H1 (cell line): ENCODE results near the gene ETS1. TPM values are rescaled to one million over a fixed set of nuclear protein-coding genes. Genes with fewer than 3 reads are reported as not detected.

Experiments used
- CTCF ChIA-PET: fragments of 300-600 bp; sonication (Branson Sonifier 250); formaldehyde crosslinking; loops from one replicate; lab custom pipeline; 2021; ENCODE audit not compliant: partially characterized antibody; lab: Charles Lee
- POLR2A ChIA-PET: fragments of 300-600 bp; sonication (Branson Sonifier 250); formaldehyde crosslinking; loops from one replicate; lab custom pipeline; 2021; ENCODE audit warnings: inconsistent platforms; ENCODE audit not compliant: partially characterized antibody; lab: Charles Lee
- DNase-seq, 2 experiments: peaks; one replicate each; pipeline versions ENCODE4 v3.0.0 to v3.0.0-alpha.2; 2010 to 2022; ENCODE audit warnings: low spot score in 2 of 2, low read depth in 1 of 2, mixed read lengths in 1 of 2
- FAIRE-seq: peaks from 2 replicates; lab custom pipeline; 2011; peaks lifted over from hg19 to GRCh38; lab: Jason Lieb, UNC
- H2AFZ ChIP-seq: 2 replicates; pipeline ENCODE4 v1.8.1; 2012; ENCODE audit warnings: low read length, inconsistent platforms
- H2AK5ac ChIP-seq: 2 replicates; pipeline ENCODE4 v1.6.1; 2013; ENCODE audit warnings: low read depth, low read length
- H2BK120ac ChIP-seq: replicated peaks from 2 replicates; pipeline ENCODE3; 2013; ENCODE audit warnings: low read depth, low read length, inconsistent platforms
- H2BK12ac ChIP-seq: 2 replicates; pipeline ENCODE4 v1.6.1; 2013; ENCODE audit warnings: low read depth, low read length
- H2BK15ac ChIP-seq: 2 replicates; pipeline ENCODE4 v1.6.1; 2013; ENCODE audit warnings: low read length
- H2BK20ac ChIP-seq: 2 replicates; pipeline ENCODE4 v1.6.1; 2013; ENCODE audit warnings: low read length
- H2BK5ac ChIP-seq: 2 replicates; pipeline ENCODE4 v1.6.1; 2013; ENCODE audit warnings: low read depth, low read length
- H3K14ac ChIP-seq: 2 replicates; pipeline ENCODE4 v1.6.1; 2013; ENCODE audit warnings: inconsistent platforms; ENCODE audit not compliant: insufficient read length
- H3K18ac ChIP-seq: 2 replicates; pipeline ENCODE4 v1.6.1; 2013; ENCODE audit warnings: low read length; ENCODE audit errors: extremely low read depth
- H3K23ac ChIP-seq: 2 replicates; pipeline ENCODE4 v1.6.1; 2013; ENCODE audit warnings: inconsistent platforms; ENCODE audit not compliant: insufficient read length
- H3K23me2 ChIP-seq: 2 replicates; pipeline ENCODE4 v1.6.1; 2013; ENCODE audit warnings: low read depth, low read length
- H3K27ac ChIP-seq: 2 replicates; pipeline ENCODE4 v1.6.1; 2011; ENCODE audit warnings: low read depth, low read length, inconsistent platforms
- H3K27me3 ChIP-seq, 4 experiments: replicated peaks in 1 of 4; 1 replicate in 1 of 4; 2 replicates in 3 of 4; pipeline versions ENCODE4 v1.6.1 to v1.8.1; 2011 to 2013; ENCODE audit warnings: low read length in 3 of 4, mild to moderate bottlenecking in 3 of 4, inconsistent platforms in 2 of 4, mixed read lengths in 2 of 4, moderate library complexity in 1 of 4; ENCODE audit not compliant: control insufficient read depth in 3 of 4, insufficient read depth in 3 of 4; ENCODE audit errors: extremely low read depth in 1 of 4
- H3K36me3 ChIP-seq, 4 experiments: 2 replicates each; pipeline versions ENCODE4 v1.6.1 to v1.8.1; 2011 to 2013; ENCODE audit warnings: mild to moderate bottlenecking in 4 of 4, low read length in 3 of 4, moderate library complexity in 2 of 4, control low read depth in 1 of 4, inconsistent platforms in 1 of 4; ENCODE audit not compliant: insufficient read depth in 4 of 4, control insufficient read depth in 2 of 4
- H3K4ac ChIP-seq: replicated peaks from 2 replicates; pipeline ENCODE3; 2013; ENCODE audit warnings: low read length, low read depth, mixed read lengths, inconsistent platforms; ENCODE audit not compliant: insufficient read length
- H3K4me1 ChIP-seq, 4 experiments: replicated peaks in 1 of 4; 1 replicate in 1 of 4; 2 replicates in 3 of 4; pipeline versions ENCODE4 v1.6.1 to v1.8.1; 2011 to 2013; ENCODE audit warnings: low read length in 3 of 4, inconsistent platforms in 2 of 4, mixed read lengths in 1 of 4; ENCODE audit not compliant: insufficient read depth in 4 of 4, control insufficient read depth in 3 of 4
- H3K4me2 ChIP-seq, 2 experiments: 2 replicates each; pipeline versions ENCODE4 v1.6.1 to v1.8.1; 2011 to 2013; ENCODE audit warnings: low read depth in 2 of 2, low read length in 2 of 2, control low read depth in 1 of 2, inconsistent platforms in 1 of 2, mild to moderate bottlenecking in 1 of 2; ENCODE audit not compliant: insufficient read depth in 1 of 2
- H3K4me3 ChIP-seq, 4 experiments: fragments of 200-600, 300-600 bp in 1 of 4; sonication (generic), shearing (Covaris generic), sonication (Bioruptor Twin) in 1 of 4; 2 replicates each; pipeline versions ENCODE4 v1.5.1 to v1.8.1; 2011 to 2016; ENCODE audit warnings: low read length in 4 of 4, low read depth in 3 of 4, control low read depth in 2 of 4, inconsistent platforms in 2 of 4, mild to moderate bottlenecking in 2 of 4, mixed read lengths in 1 of 4, moderate library complexity in 1 of 4; ENCODE audit not compliant: insufficient read depth in 2 of 4; ENCODE audit errors: extremely low read depth in 1 of 4
- H3K56ac ChIP-seq: replicated peaks from 2 replicates; pipeline ENCODE3; 2013; ENCODE audit warnings: low read depth, mild to moderate bottlenecking, mixed read lengths, low read length, inconsistent platforms; ENCODE audit not compliant: insufficient read length
- H3K79me1 ChIP-seq: 2 replicates; pipeline ENCODE4 v1.6.1; 2013; ENCODE audit warnings: low read depth, low read length, control low read depth
- H3K79me2 ChIP-seq, 2 experiments: 2 replicates each; pipeline versions ENCODE4 v1.6.1 to v1.8.1; 2012 to 2013; ENCODE audit warnings: low read length in 2 of 2, mild to moderate bottlenecking in 2 of 2, inconsistent platforms in 1 of 2; ENCODE audit not compliant: insufficient read depth in 2 of 2, control insufficient read depth in 1 of 2
- H3K9ac ChIP-seq, 4 experiments: replicated peaks in 1 of 4; 1 replicate in 1 of 4; 2 replicates in 3 of 4; pipeline versions ENCODE4 v1.6.1 to v1.8.1; 2011 to 2013; ENCODE audit warnings: low read depth in 3 of 4, low read length in 3 of 4, control low read depth in 2 of 4, mild to moderate bottlenecking in 2 of 4, moderate library complexity in 2 of 4, inconsistent platforms in 1 of 4; ENCODE audit errors: extremely low read depth in 1 of 4
- H3K9me3 ChIP-seq, 2 experiments: 2 replicates each; pipeline versions ENCODE4 v1.6.1 to v1.8.1; 2012 to 2013; ENCODE audit warnings: mild to moderate bottlenecking in 2 of 2, moderate library complexity in 2 of 2, control low read depth in 1 of 2, inconsistent platforms in 1 of 2, low read depth in 1 of 2, low read length in 1 of 2, mixed read lengths in 1 of 2; ENCODE audit not compliant: insufficient read depth in 2 of 2
- H4K20me1 ChIP-seq, 2 experiments: replicated peaks in 1 of 2; 2 replicates each; pipeline versions ENCODE3 to v1.8.1; 2011 to 2013; ENCODE audit warnings: inconsistent platforms in 2 of 2, low read length in 2 of 2, mild to moderate bottlenecking in 1 of 2; ENCODE audit not compliant: insufficient read depth in 2 of 2, control insufficient read depth in 1 of 2
- H4K5ac ChIP-seq: 2 replicates; pipeline ENCODE4 v1.6.1; 2013; ENCODE audit warnings: low read length, low read depth, mixed read lengths, inconsistent platforms; ENCODE audit not compliant: insufficient read length
- H4K8ac ChIP-seq: 2 replicates; pipeline ENCODE4 v1.8.0; 2013; ENCODE audit warnings: mild to moderate bottlenecking, moderate library complexity, low read length, inconsistent platforms; ENCODE audit not compliant: insufficient read depth; ENCODE audit errors: extremely low read depth
- H4K91ac ChIP-seq: replicated peaks from 2 replicates; pipeline ENCODE3; 2013; ENCODE audit warnings: low read length, mixed read lengths, inconsistent platforms; ENCODE audit not compliant: insufficient read length
- CREB1 ChIP-seq: IDR thresholded peaks from 2 replicates; pipeline ENCODE4 v1.6.1; 2012; ENCODE audit warnings: inconsistent platforms
- GABPA ChIP-seq: IDR thresholded peaks from 2 replicates; pipeline ENCODE4 v1.6.1; 2011; ENCODE audit warnings: mild to moderate bottlenecking, low read length, moderate library complexity, borderline replicate concordance; ENCODE audit not compliant: insufficient read depth
- NRF1 ChIP-seq: IDR thresholded peaks from 2 replicates; pipeline ENCODE4 v1.6.1; 2011; ENCODE audit warnings: mild to moderate bottlenecking, low read depth, low read length, improper control_type of control experiment
- RXRA ChIP-seq: IDR thresholded peaks from 2 replicates; pipeline ENCODE4 v1.6.1; 2011; ENCODE audit warnings: low read depth, mild to moderate bottlenecking, low read length, moderate library complexity; ENCODE audit not compliant: insufficient read depth
- SIX5 ChIP-seq: IDR thresholded peaks from 2 replicates; pipeline ENCODE4 v1.6.1; 2011; ENCODE audit warnings: mild to moderate bottlenecking, low read depth, low read length
- SP4 ChIP-seq: IDR thresholded peaks from 2 replicates; pipeline ENCODE4 v1.6.1; 2012; ENCODE audit warnings: low read length, inconsistent platforms
- YY1 ChIP-seq: IDR thresholded peaks from 2 replicates; pipeline ENCODE4 v1.6.1; 2011; ENCODE audit warnings: low read depth, mild to moderate bottlenecking, low read length
- WGBS, 2 experiments: shearing (Covaris generic) in 1 of 2; methylation state at CpG; one replicate each; pipeline versions ENCODE4 v1.1.6 to v1.1.7; 2013 to 2015; ENCODE audit warnings: low lambda C conversion rate in 2 of 2, mixed read lengths in 2 of 2, inconsistent platforms in 1 of 2, low coverage in 1 of 2, missing lambda C conversion rate in 1 of 2; ENCODE audit not compliant: insufficient replicate concordance in 2 of 2, insufficient coverage in 1 of 2, insufficient read length in 1 of 2; ENCODE audit errors: extremely low coverage in 1 of 2, missing lambda C conversion rate in 1 of 2; 5-methylcytosine and 5-hydroxymethylcytosine counted together
- polyA plus RNA-seq, 7 experiments: library from polyadenylated mRNA; depleted of rRNA in 3 of 7; stranded (reverse) in 5 of 7; unstranded in 2 of 7; fragments of >200 nt in 5 of 7; fragments of 200-250 nt in 2 of 7; gene quantifications; 1 replicate in 5 of 7; 2 replicates in 1 of 7; 4 replicates in 1 of 7; pipeline versions ENCODE4 v1.2.1 to v1.2.3, GENCODE V29; 2011 to 2013; ENCODE audit warnings: missing spikeins in 2 of 7, mixed read lengths in 2 of 7
- total RNA-seq: library from RNA; stranded (reverse); fragmentation: NEBNext Ultra II Directional; extraction: Animal tissue kit (Norgen Biotek cat#: 25700); gene quantifications from 2 replicates; pipeline ENCODE4 v1.2.1, GENCODE V29; 2021
- TF ChIP-seq, protein P1 (sequence below): IDR thresholded peaks from 2 replicates; pipeline ENCODE4 v1.6.1; 2011; ENCODE audit warnings: low read length, improper control_type of control experiment
- TF ChIP-seq, protein P2 (sequence below): IDR thresholded peaks from 2 replicates; pipeline ENCODE4 v1.6.1; 2012; ENCODE audit warnings: inconsistent platforms

The ETS1 gene
- total and polyA plus RNA-seq, 2 of the 8 experiments (the other 6 are each of a cell fraction or from before 2014, with no cell fraction given): 10.0 to 35.3 TPM

DNA sequence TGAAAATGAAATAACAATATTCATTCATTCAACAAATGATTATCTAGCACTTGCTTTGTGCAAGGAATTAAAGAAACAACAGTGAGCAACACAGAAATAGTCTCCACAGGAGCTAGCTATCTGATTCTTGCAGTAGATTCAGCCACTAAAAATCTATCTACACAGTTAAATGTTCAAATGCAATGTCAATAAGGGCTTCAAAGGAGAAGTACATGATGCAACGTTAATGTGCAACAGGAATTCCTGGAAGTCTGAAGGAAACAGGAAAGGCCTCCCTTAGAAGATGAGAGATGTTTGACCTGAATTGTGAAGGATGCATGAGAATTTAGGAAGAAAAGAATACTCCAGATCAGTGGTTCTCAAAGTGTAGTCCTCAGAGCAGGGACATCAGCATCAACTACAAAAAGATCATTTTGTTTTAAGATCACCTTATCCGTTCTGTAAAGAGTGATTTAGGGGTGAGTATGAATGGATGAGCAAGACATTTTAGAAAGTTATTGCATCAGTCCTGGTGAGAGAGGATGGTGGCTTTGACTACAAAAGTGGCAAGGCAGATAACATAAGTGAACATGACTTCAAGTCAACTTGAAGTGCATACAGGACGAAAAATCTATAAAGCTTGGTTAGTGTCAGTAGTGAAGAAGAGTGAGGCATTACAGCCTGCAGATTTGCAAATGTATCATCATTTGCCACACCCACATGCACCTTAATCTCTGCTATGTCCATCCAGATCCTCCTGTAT lies 96.0 kb downstream of the ETS1 start:
- TF ChIP-seq, protein P1, sequence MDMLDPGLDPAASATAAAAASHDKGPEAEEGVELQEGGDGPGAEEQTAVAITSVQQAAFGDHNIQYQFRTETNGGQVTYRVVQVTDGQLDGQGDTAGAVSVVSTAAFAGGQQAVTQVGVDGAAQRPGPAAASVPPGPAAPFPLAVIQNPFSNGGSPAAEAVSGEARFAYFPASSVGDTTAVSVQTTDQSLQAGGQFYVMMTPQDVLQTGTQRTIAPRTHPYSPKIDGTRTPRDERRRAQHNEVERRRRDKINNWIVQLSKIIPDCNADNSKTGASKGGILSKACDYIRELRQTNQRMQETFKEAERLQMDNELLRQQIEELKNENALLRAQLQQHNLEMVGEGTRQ: no peak
- TF ChIP-seq GABPA: no peak
- no peak for TF ChIP-seq YY1
- TF ChIP-seq, protein P2, sequence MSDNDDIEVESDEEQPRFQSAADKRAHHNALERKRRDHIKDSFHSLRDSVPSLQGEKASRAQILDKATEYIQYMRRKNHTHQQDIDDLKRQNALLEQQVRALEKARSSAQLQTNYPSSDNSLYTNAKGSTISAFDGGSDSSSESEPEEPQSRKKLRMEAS: no peak
- no peak for TF ChIP-seq SP4
- no peak for TF ChIP-seq RXRA
- no peak for TF ChIP-seq CREB1
- no peak for TF ChIP-seq SIX5
- TF ChIP-seq NRF1: no peak
- Histone ChIP-seq H2AFZ (no peak overlapping the region), H3K27me3 (no peaks in the 10 kb centered on the region), H3K9ac (no peak overlapping the region), H2BK120ac (no peak overlapping the region), H2BK15ac (no peak overlapping the region), H3K9me3 (no peaks in the 10 kb centered on the region), H4K20me1 (no peaks in the 10 kb centered on the region), H3K79me2 (no peaks in the 10 kb centered on the region), H3K4me1 (no peaks in the 10 kb centered on the region), H3K4me3 (no peak overlapping the region), H3K4ac (no peak overlapping the region), H4K8ac (no peak overlapping the region), H3K27ac (no peak overlapping the region), H2BK5ac (no peak overlapping the region), H3K4me2 (no peak overlapping the region), H3K56ac (no peak overlapping the region), H3K23ac (no peak overlapping the region), H3K36me3 (peaks cover 0 to 3% (median 0%) of the 10 kb centered on the region in 4 experiments; a peak in 1 of 8 replicates), H4K5ac (no peak overlapping the region), H2BK12ac (no peak overlapping the region), H4K91ac (no peak overlapping the region), H2AK5ac (no peak overlapping the region), H3K79me1 (no peaks in the 10 kb centered on the region), H3K18ac (no peak overlapping the region), H3K14ac (no peak overlapping the region), H3K23me2 (no peaks in the 10 kb centered on the region), H2BK20ac (no peak overlapping the region)
- WGBS, 2 experiments: 88% methylated on average over 3 of the region's 3 CpGs; no CpG with 5 or more reads in 1 of the 2 experiments
- no peak for FAIRE-seq
- CTCF ChIA-PET: interaction anchor here (0.6 to 2.1 kb wide), 4 partner anchors 138 to 201 kb away, joined by 3 to 9 read pairs (median 4); no protein-coding TSS in a partner anchor
- POLR2A ChIA-PET: no interaction called here
- DNase-seq: no peak
